Heart left ventricle (tissue), 16 donors: ENCODE results near the gene CTDP1. TPM values are rescaled to one million over a fixed set of nuclear protein-coding genes. Genes with fewer than 3 reads are reported as not detected.
A peak's percentile ranks its signal among the peaks of the same experiment; 100 is the strongest.

Source experiments
- ATAC-seq, 4 donors: fragments of 200-7000 bp; cut with Tn5 transposase; one replicate each; pipeline ENCODE4 v1.9.1; 2020 to 2022; ENCODE audit warnings: moderate library complexity in 4 of 4, mild to moderate bottlenecking in 3 of 4, moderate number of reproducible peaks in 1 of 4
- DNase-seq, 5 donors: peaks; one replicate each; pipeline ENCODE4 v3.0.0-alpha.2; 2020
- H3K27ac ChIP-seq, 12 donors: fragments of 200-600 bp; sonication (generic) in 4 of 12; one replicate each; pipeline versions ENCODE4 v1.5.0 to v1.8.0; 2016 to 2022; ENCODE audit warnings: mild to moderate bottlenecking in 2 of 12
- H3K27me3 ChIP-seq, 9 donors: fragments of 200-600 bp; sonication (generic) in 2 of 9; one replicate each; pipeline versions ENCODE4 v1.5.1 to v1.8.0; 2016 to 2022; ENCODE audit warnings: mild to moderate bottlenecking in 3 of 9
- H3K36me3 ChIP-seq, 9 donors: fragments of 200-600 bp; sonication (generic) in 2 of 9; one replicate each; pipeline versions ENCODE4 v1.5.0 to v1.8.0; 2018 to 2022; ENCODE audit warnings: mild to moderate bottlenecking in 2 of 9
- H3K4me1 ChIP-seq, 12 donors: fragments of 200-600 bp; sonication (generic) in 4 of 12; one replicate each; pipeline versions ENCODE4 v1.5.0 to v1.8.0; 2016 to 2022; ENCODE audit warnings: mild to moderate bottlenecking in 3 of 12
- H3K4me3 ChIP-seq, 12 donors: fragments of 200-600 bp; sonication (generic) in 4 of 12; one replicate each; pipeline versions ENCODE4 v1.5.0 to v1.8.0; 2017 to 2022; ENCODE audit warnings: mild to moderate bottlenecking in 9 of 12, moderate library complexity in 4 of 12
- H3K9me3 ChIP-seq, 12 donors: fragments of 200-600 bp; sonication (generic) in 4 of 12; one replicate each; pipeline versions ENCODE4 v1.5.0 to v1.8.0; 2016 to 2022; ENCODE audit warnings: mild to moderate bottlenecking in 1 of 12
- CTCF ChIP-seq, 12 donors: fragments of 200-600 bp; sonication (generic) in 4 of 12; IDR thresholded peaks; one replicate each; pipeline versions ENCODE4 v1.5.0 to v1.8.0; 2018 to 2022; ENCODE audit warnings: antibody characterized with exemption in 12 of 12, mild to moderate bottlenecking in 5 of 12
- POLR2A ChIP-seq, 2 donors: fragments of 450-650 bp; IDR thresholded peaks; one replicate each; pipeline ENCODE4 v1.6.1; 2017; ENCODE audit warnings: antibody characterized with exemption in 2 of 2, mild to moderate bottlenecking in 2 of 2, moderate library complexity in 2 of 2
- WGBS, 4 donors: extraction: QIAGEN DNeasy Blood & Tissue Kit in 2 of 4; methylation state at CpG; one replicate each; pipeline versions ENCODE4 v1.1.5 to v1.1.7; 2013 to 2018; 5-methylcytosine and 5-hydroxymethylcytosine counted together
- intact Hi-C, 10 donors: fragments of 100-400 bp; cut with DNase I; formaldehyde crosslinking; loops; one replicate each; pipeline versions ENCODE4 v1.11.1 to v1.14.2; 2022
- polyA plus RNA-seq, 2 donors: library from polyadenylated mRNA; stranded (reverse); fragments of 200-250 nt; gene quantifications; one replicate each; pipeline ENCODE4 v1.2.3, GENCODE V29; 2013
- total RNA-seq, 9 donors: library from RNA; depleted of rRNA in 2 of 9; stranded (reverse); fragments of >200 nt in 2 of 9; fragmentation: NEBNext Ultra II Directional in 3 of 9; extraction: Animal tissue kit (Norgen Biotek cat#: 25700) in 3 of 9; gene quantifications; one replicate each; pipeline versions ENCODE4 v1.1.0 to v1.2.4, GENCODE V29; 2016 to 2023
- donor health status: ischemic (EF 13 %, LVEDD 7.1; RV severe dilation, severe dysfunction).
- donor health status: healthy with polysubstance abuse.
- donor health status: DM: no; HTN: yes; CAD: no.
- donor health status: DM: no; HTN: no; CAD: no.
- donor health status: ischemic (EF 25% LVEDD 6.9; RV normal size, moderate dysfunction).
- donor health status: ischemic (EF 25% LVEDD 5.7; RV mildly dilated, moderate dysfunction).
- donor health status: healthy.
- donor health status: DM: yes; HTN: yes; CAD: no.
- donor health status: ischemic (EF 35%, LVEDD 5.7; RV mildly dilated, moderate dysfunction).
- donor health status: nonischemic (EF 11% LVEDD 7.7; RV severe dilation, severe dysfunction).
- donor health status: DM: yes; HTN: yes; CAD: no.
- donor health status: PGD.
- donor health status: ischemic (EF 29% LVEDD 5.4; RV normal size, mild dysfunction).
- donor health status: nonischemic (EF 23%, LVEDD 6.1; RV moderate dilation, normal function).

CTDP1 gene
- total and polyA plus RNA-seq, 11 donors: 6.0 to 17.1 (median 10.3) TPM

GRCh38 chr18:79796531-79797405 lies 117.2 kb downstream of the CTDP1 start:
- ATAC-seq (peak in 3 of 4 donors; percentile 22 to 60 (median 40)), DNase-seq (peak in 3 of 5 donors; percentile 39 to 49 (median 43))
- Histone ChIP-seq H3K4me1 (peaks cover 5 to 38% (median 11%) of the 10 kb centered on the region in 12 donors), H3K27me3 (peaks cover 23 to 65% (median 39%) of the 10 kb centered on the region in 9 donors), H3K4me3 (peak overlapping the region in 1 of 12 donors; percentile 46), H3K36me3 (no peaks in the 10 kb centered on the region), H3K9me3 (no peaks in the 10 kb centered on the region), H3K27ac (no peak overlapping the region)
- WGBS, 4 donors: 25 to 34% (median 29%) methylated on average over 11 to 21 of the region's 21 CpGs
- TF ChIP-seq CTCF (IDR thresholded peaks at IDR 0.05) (no peak), POLR2A (IDR thresholded peaks at IDR 0.05) (no peak)
- intact Hi-C loops: loop anchor here in 1 of 10 donors (10.0 kb wide), 1 partner anchor 178 kb away; no protein-coding TSS in a partner anchor

GRCh38 chr18:79797518-79798345 lies 118.1 kb downstream of the CTDP1 start, which contains the start of gene KCNG2:
Gene KCNG2 (plus strand): TSS chr18:79797938. CDS start chr18:79863668, 65,730 bp downstream.
- peaks cover 5 to 30% (median 9%) of the 10 kb centered on the region in 12 donors for H3K4me1 ChIP-seq
- peak within 1 kb of the TSS; percentile 21 to 58 (median 36) for H3K4me3 ChIP-seq
- H3K9me3 ChIP-seq: no peaks in the 10 kb centered on the region
- H3K27me3 ChIP-seq: peaks cover 23 to 57% (median 38%) of the 10 kb centered on the region in 9 donors
- TF ChIP-seq CTCF (IDR thresholded peaks at IDR 0.05): peak in 4 of 12 donors; percentile 8 to 39 (median 32)
- TF ChIP-seq POLR2A (IDR thresholded peaks at IDR 0.05): no peak
- intact Hi-C loops: loop anchor here in 1 of 10 donors (10.0 kb wide), 1 partner anchor 177 kb away; no protein-coding TSS in a partner anchor
- WGBS, 4 donors: 5 to 24% (median 7%) methylated on average over 18 to 92 of the region's 92 CpGs
- no peaks in the 10 kb centered on the region for H3K36me3 ChIP-seq
- DNase-seq (peak in 3 of 5 donors; percentile 39 to 61 (median 39)), ATAC-seq (peak in 3 of 4 donors; percentile 50 to 65 (median 55))
- H3K27ac ChIP-seq: no peak within 1 kb of the TSS

GRCh38 chr18:79798346-79798998 lies 118.9 kb downstream of the CTDP1 start:
- 1% methylated on average over 78 of the region's 78 CpGs; no CpG with 5 or more reads in 2 of the 4 donors for WGBS, 4 donors
- Histone ChIP-seq H3K36me3 (no peaks in the 10 kb centered on the region), H3K27me3 (peaks cover 23 to 53% (median 38%) of the 10 kb centered on the region in 9 donors), H3K9me3 (no peaks in the 10 kb centered on the region), H3K4me3 (peak overlapping the region; percentile 21 to 58 (median 36)), H3K27ac (no peak overlapping the region), H3K4me1 (peaks cover 5 to 26% (median 9%) of the 10 kb centered on the region in 12 donors)
- ATAC-seq: no peak
- intact Hi-C loops: loop anchor here in 1 of 10 donors (10.0 kb wide), 1 partner anchor 176 kb away; no protein-coding TSS in a partner anchor
- TF ChIP-seq POLR2A (IDR thresholded peaks at IDR 0.05): no peak
- no peak for TF ChIP-seq CTCF (IDR thresholded peaks at IDR 0.05)
- peak in 2 of 5 donors; percentile 2 to 64 for DNase-seq
